ENCODE results near the gene SGMS1. TPM values are rescaled to one million over a fixed set of nuclear protein-coding genes. Genes with fewer than 3 reads are reported as not detected.

The SGMS1 gene
- total RNA-seq, 1 donor from 2014 or later = 25.0 TPM

GRCh38 chr10:50477287-50478203 lies 146.2 kb downstream of the SGMS1 start:
- DNase-seq (ENCODE audit: low spot score, unreplicated experiment) = no peak
- peaks cover 14% of the 10 kb centered on the region for H3K36me3 Mint-ChIP-seq (ENCODE audit: insufficient read depth)
- no peaks in the 10 kb centered on the region for H3K27me3 Mint-ChIP-seq
- no peaks in the 10 kb centered on the region for H3K4me1 Mint-ChIP-seq (ENCODE audit: low read depth)
- peaks cover 10% of the 10 kb centered on the region for H3K9me3 Mint-ChIP-seq (ENCODE audit: low read depth)
- TF ChIP-seq CTCF (IDR thresholded peaks at IDR 0.05; ENCODE audit: unreplicated experiment) = no peak
- H3K27ac Mint-ChIP-seq = no peak overlapping the region
- no peak overlapping the region for H3K4me3 Mint-ChIP-seq (ENCODE audit: low read depth)

GRCh38 chr10:50473756-50474155 lies 150.0 kb downstream of the SGMS1 start:
- peaks cover 10% of the 10 kb centered on the region for H3K36me3 Mint-ChIP-seq (ENCODE audit: insufficient read depth)
- H3K4me1 Mint-ChIP-seq (ENCODE audit: low read depth) = peaks cover 11% of the 10 kb centered on the region
- no peaks in the 10 kb centered on the region for H3K27me3 Mint-ChIP-seq
- H3K9me3 Mint-ChIP-seq (ENCODE audit: low read depth) = peaks cover 9% of the 10 kb centered on the region
- H3K4me3 Mint-ChIP-seq (ENCODE audit: low read depth) = no peak overlapping the region
- TF ChIP-seq CTCF (IDR thresholded peaks at IDR 0.05; ENCODE audit: unreplicated experiment) = no peak
- no peak overlapping the region for H3K27ac Mint-ChIP-seq
- no peak for DNase-seq (ENCODE audit: low spot score, unreplicated experiment)

- DNase-seq (ENCODE audit: low spot score, unreplicated experiment) = no peak
- Mint-ChIP-seq H3K9me3 (ENCODE audit: low read depth) (peaks cover 9% of the 10 kb centered on the region), H3K27ac (no peak overlapping the region), H3K27me3 (no peaks in the 10 kb centered on the region), H3K36me3 (ENCODE audit: insufficient read depth) (peaks cover 8% of the 10 kb centered on the region), H3K4me3 (ENCODE audit: low read depth) (no peak overlapping the region), H3K4me1 (ENCODE audit: low read depth) (peaks cover 11% of the 10 kb centered on the region)
- no peak for TF ChIP-seq CTCF (IDR thresholded peaks at IDR 0.05; ENCODE audit: unreplicated experiment)
Measured at GRCh38 chr10:50472914-50473313, 150.8 kb downstream of the SGMS1 start.

- Mint-ChIP-seq H3K27me3 (no peaks in the 10 kb centered on the region), H3K4me3 (ENCODE audit: low read depth) (no peak overlapping the region), H3K4me1 (ENCODE audit: low read depth) (peaks cover 11% of the 10 kb centered on the region), H3K9me3 (ENCODE audit: low read depth) (no peaks in the 10 kb centered on the region), H3K36me3 (ENCODE audit: insufficient read depth) (peaks cover 2% of the 10 kb centered on the region), H3K27ac (no peak overlapping the region)
- TF ChIP-seq CTCF (IDR thresholded peaks at IDR 0.05; ENCODE audit: unreplicated experiment) = no peak
- DNase-seq (ENCODE audit: low spot score, unreplicated experiment) = no peak
Measured at GRCh38 chr10:50471583-50471975, 152.2 kb downstream of the SGMS1 start.

GRCh38 chr10:50470798-50471582 lies 152.8 kb downstream of the SGMS1 start:
- Mint-ChIP-seq H3K9me3 (ENCODE audit: low read depth) (no peaks in the 10 kb centered on the region), H3K27ac (peak overlapping the region; percentile 90), H3K36me3 (ENCODE audit: insufficient read depth) (no peaks in the 10 kb centered on the region), H3K27me3 (no peaks in the 10 kb centered on the region), H3K4me3 (ENCODE audit: low read depth) (no peak overlapping the region), H3K4me1 (ENCODE audit: low read depth) (peaks cover 11% of the 10 kb centered on the region)
- no peak for TF ChIP-seq CTCF (IDR thresholded peaks at IDR 0.05; ENCODE audit: unreplicated experiment)
- DNase-seq (ENCODE audit: low spot score, unreplicated experiment) = no peak

Measured in progenitor cell of endocrine pancreas (in vitro differentiated cells).